Lower lobe of right lung (tissue), 2 donors: ENCODE measurements around the gene SUSD2. TPM values are rescaled to one million over a fixed set of nuclear protein-coding genes. Genes with fewer than 3 reads are reported as not detected.
"Not testable (repeated sequence)": the region's sequence is repeated elsewhere in the genome, so short reads cannot be mapped to it uniquely, and the experiment has no call there.

Experiments used
- ATAC-seq, 2 donors: fragments of 200-7000 bp; cut with Tn5 transposase; one replicate each; pipeline ENCODE4 v1.9.1; 2020 to 2022; ENCODE audit warnings: mild to moderate bottlenecking in 2 of 2, moderate library complexity in 2 of 2
- DNase-seq: peaks from one replicate; pipeline ENCODE4 v3.0.0-alpha.2; 2020
- H3K27ac ChIP-seq: fragments of 200-600 bp; one replicate; pipeline ENCODE4 v1.8.0; 2022
- H3K27me3 ChIP-seq: fragments of 200-600 bp; one replicate; pipeline ENCODE4 v1.8.0; 2022; ENCODE audit warnings: low read depth
- H3K36me3 ChIP-seq: fragments of 200-600 bp; one replicate; pipeline ENCODE4 v1.8.0; 2022; ENCODE audit warnings: mild to moderate bottlenecking
- H3K4me1 ChIP-seq: fragments of 200-600 bp; one replicate; pipeline ENCODE4 v1.8.0; 2022
- H3K4me3 ChIP-seq: fragments of 200-600 bp; one replicate; pipeline ENCODE4 v1.8.0; 2022; ENCODE audit warnings: mild to moderate bottlenecking
- H3K9me3 ChIP-seq: fragments of 200-600 bp; one replicate; pipeline ENCODE4 v1.8.0; 2022
- CTCF ChIP-seq: fragments of 200-600 bp; IDR thresholded peaks from one replicate; pipeline ENCODE4 v1.8.0; 2022; ENCODE audit warnings: antibody characterized with exemption, mild to moderate bottlenecking
- intact Hi-C: fragments of 100-400 bp; cut with DNase I; formaldehyde crosslinking; loops from one replicate; pipeline ENCODE4 v1.11.0; 2022
- total RNA-seq: library from RNA; stranded (reverse); fragmentation: NEBNext Ultra II Directional; extraction: Animal tissue kit (Norgen Biotek cat#: 25700); gene quantifications from one replicate; pipeline ENCODE4 v1.2.1, GENCODE V29; 2021
- donor health status: DM: no; HTN: yes; CAD: no; lungs with severe emphysema.

Gene SUSD2
- total RNA-seq, 1 donor from 2014 or later, result 200 TPM

GRCh38 chr22:24191893-24192292, 10.6 kb downstream of the SUSD2 start:
- Histone ChIP-seq H3K9me3 (no peaks in the 10 kb centered on the region), H3K27ac (no peak overlapping the region), H3K36me3 (peaks cover 18% of the 10 kb centered on the region), H3K4me3 (no peak overlapping the region), H3K27me3 (no peaks in the 10 kb centered on the region), H3K4me1 (peaks cover 28% of the 10 kb centered on the region)
- intact Hi-C loops, result no loop called here
- ATAC-seq, result no peak
- DNase-seq, result no peak
- no peak for TF ChIP-seq CTCF

- ATAC-seq (no peak), DNase-seq (no peak)
- H3K27ac ChIP-seq, result peak overlapping the region; percentile 69
- peaks cover 16% of the 10 kb centered on the region for H3K4me1 ChIP-seq
- no peaks in the 10 kb centered on the region for H3K27me3 ChIP-seq
- no peaks in the 10 kb centered on the region for H3K9me3 ChIP-seq
- intact Hi-C loops, result no loop called here
- no peaks in the 10 kb centered on the region for H3K36me3 ChIP-seq
- no peak for TF ChIP-seq CTCF
- H3K4me3 ChIP-seq, result no peak overlapping the region
These were observed 17.4 kb downstream of the SUSD2 start for GRCh38 chr22:24198682-24199052.

- TF ChIP-seq CTCF, result no peak
- Histone ChIP-seq H3K4me3 (no peak overlapping the region), H3K27ac (no peak overlapping the region), H3K27me3 (no peaks in the 10 kb centered on the region), H3K4me1 (peaks cover 23% of the 10 kb centered on the region), H3K9me3 (no peaks in the 10 kb centered on the region), H3K36me3 (no peaks in the 10 kb centered on the region)
- ATAC-seq, result no peak
- intact Hi-C loops, result no loop called here
- DNase-seq, result no peak
These were observed 19.4 kb downstream of the SUSD2 start for GRCh38 chr22:24200619-24201212.

GRCh38 chr22:24201681-24202614, 20.7 kb downstream of the SUSD2 start:
- DNase-seq, result no peak
- Histone ChIP-seq H3K27me3 (no peaks in the 10 kb centered on the region), H3K4me3 (no peak overlapping the region), H3K36me3 (no peaks in the 10 kb centered on the region), H3K9me3 (no peaks in the 10 kb centered on the region), H3K27ac (no peak overlapping the region), H3K4me1 (peaks cover 33% of the 10 kb centered on the region)
- no peak for ATAC-seq
- TF ChIP-seq CTCF, result no peak
- intact Hi-C loops, result no loop called here

- DNase-seq, H3K4me3 ChIP-seq, intact Hi-C loops, ATAC-seq, H3K27ac ChIP-seq, H3K9me3 ChIP-seq, H3K27me3 ChIP-seq, H3K36me3 ChIP-seq: not testable (repeated sequence)
- peaks cover 37% of the 10 kb centered on the region for H3K4me1 ChIP-seq
These were observed 22.6 kb downstream of the SUSD2 start for GRCh38 chr22:24203856-24204255.
